ENCODE data around the gene KRTAP22-2.

KRTAP22-2 gene

DNA sequence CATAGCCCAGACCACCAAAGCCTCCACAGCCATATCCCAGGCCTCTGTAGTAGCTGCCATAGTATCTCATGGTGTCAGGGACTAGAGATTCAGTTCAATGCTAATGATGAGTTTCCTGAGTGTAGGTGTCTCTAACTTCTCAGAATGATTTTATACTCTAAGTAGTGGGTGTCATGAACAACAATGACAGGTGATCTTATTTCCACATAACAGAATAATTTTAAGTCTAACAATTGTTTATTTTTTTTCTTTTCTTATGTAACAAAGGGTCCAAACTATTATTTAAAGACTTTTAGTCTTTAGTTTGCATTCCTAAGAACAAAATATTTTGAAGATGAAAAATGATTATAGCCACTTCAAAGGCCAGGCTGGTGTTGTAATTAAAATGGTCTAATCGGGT lies 48.4 kb downstream of the KRTAP22-2 start, which contains the start of gene KRTAP19-6:
TSS of gene KRTAP19-6 (minus strand) at position 101 of the 400 bp plus-strand sequence. CDS start at position 70, 31 bp downstream.
- Mint-ChIP-seq H3K9me3 (peaks cover 5 to 7% of the 10 kb centered on the region in 2 donors), H3K4me3 (no peak within 1 kb of the TSS), H3K4me1 (ENCODE audit: low read depth in 2 of 2) (no peaks in the 10 kb centered on the region), H3K27ac (no peak within 1 kb of the TSS), H3K27me3 (no peaks in the 10 kb centered on the region), H3K36me3 (ENCODE audit: insufficient read depth) (no peaks in the 10 kb centered on the region)
- no peak for ATAC-seq (replicated peaks)
- DNase-seq, result no peak

Data from effector memory CD8-positive, alpha-beta T cell (primary cell).